ENCODE measurements around the gene MKS1. TPM values are rescaled to one million over a fixed set of nuclear protein-coding genes. Genes with fewer than 3 reads are reported as not detected.

MKS1 gene
- total and polyA plus RNA-seq, 2 donors (not counting 1 experiment from before 2014, with no cell fraction given): 8.7 to 17.8 TPM

DNA sequence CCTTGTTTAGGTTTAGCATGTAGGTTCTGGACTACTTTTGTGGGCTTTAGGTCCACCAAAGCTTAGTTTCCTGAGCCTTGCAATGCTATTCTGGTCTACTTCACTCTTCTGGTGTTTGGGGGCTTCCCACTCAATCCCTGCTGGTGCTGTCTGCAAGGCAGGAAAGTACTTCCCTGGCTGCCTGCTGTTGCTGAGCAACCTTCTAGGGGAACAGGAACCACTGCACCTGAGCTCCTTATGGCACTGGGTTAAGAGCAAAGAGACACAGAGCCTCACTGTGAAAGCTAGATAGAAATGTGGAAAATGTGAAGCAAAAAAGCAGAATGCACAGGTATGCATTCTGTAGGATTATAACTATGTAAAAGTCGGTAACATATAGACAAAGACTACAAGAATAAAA, 44.7 kb upstream of the MKS1 start:
- Histone ChIP-seq H3K4me1 (ENCODE audit: control insufficient read depth, extremely low read depth, insufficient read depth, low read length) (no peaks in the 10 kb centered on the region), H3K9ac (ENCODE audit: insufficient read depth, low read length) (no peak overlapping the region), H3K27ac (ENCODE audit: insufficient read depth, low read length) (no peak overlapping the region), H3K27me3 (ENCODE audit: control insufficient read depth, insufficient read depth, low read length) (peaks cover 2% of the 10 kb centered on the region), H3K4me2 (ENCODE audit: extremely low read depth, insufficient read depth, low read length) (no peak overlapping the region), H3K79me2 (ENCODE audit: control insufficient read depth, insufficient read depth, low read length) (no peaks in the 10 kb centered on the region), H3K4me3 (replicated peaks in 1 of 4; ENCODE audit: control extremely low read depth in 1 of 4, insufficient read depth in 1 of 4, low read depth in 3 of 4, low read length in 4 of 4) (no peak overlapping the region), H3K36me3 (ENCODE audit: control insufficient read depth, insufficient read depth, low read length) (no peaks in the 10 kb centered on the region), H4K20me1 (ENCODE audit: control insufficient read depth, extremely low read depth, insufficient read depth, low read length) (no peaks in the 10 kb centered on the region), H3K9me3 (ENCODE audit: control insufficient read depth, insufficient read depth, low read depth, low read length) (no peaks in the 10 kb centered on the region), H2AFZ (ENCODE audit: low read length) (no peak overlapping the region)
- no peak for TF ChIP-seq EZH2 (IDR thresholded peaks at IDR 0.05; ENCODE audit: low read length, missing control alignments)
- TF ChIP-seq, protein P1, sequence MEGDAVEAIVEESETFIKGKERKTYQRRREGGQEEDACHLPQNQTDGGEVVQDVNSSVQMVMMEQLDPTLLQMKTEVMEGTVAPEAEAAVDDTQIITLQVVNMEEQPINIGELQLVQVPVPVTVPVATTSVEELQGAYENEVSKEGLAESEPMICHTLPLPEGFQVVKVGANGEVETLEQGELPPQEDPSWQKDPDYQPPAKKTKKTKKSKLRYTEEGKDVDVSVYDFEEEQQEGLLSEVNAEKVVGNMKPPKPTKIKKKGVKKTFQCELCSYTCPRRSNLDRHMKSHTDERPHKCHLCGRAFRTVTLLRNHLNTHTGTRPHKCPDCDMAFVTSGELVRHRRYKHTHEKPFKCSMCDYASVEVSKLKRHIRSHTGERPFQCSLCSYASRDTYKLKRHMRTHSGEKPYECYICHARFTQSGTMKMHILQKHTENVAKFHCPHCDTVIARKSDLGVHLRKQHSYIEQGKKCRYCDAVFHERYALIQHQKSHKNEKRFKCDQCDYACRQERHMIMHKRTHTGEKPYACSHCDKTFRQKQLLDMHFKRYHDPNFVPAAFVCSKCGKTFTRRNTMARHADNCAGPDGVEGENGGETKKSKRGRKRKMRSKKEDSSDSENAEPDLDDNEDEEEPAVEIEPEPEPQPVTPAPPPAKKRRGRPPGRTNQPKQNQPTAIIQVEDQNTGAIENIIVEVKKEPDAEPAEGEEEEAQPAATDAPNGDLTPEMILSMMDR (conservative IDR thresholded peaks at IDR 0.05 in 1 of 2, IDR thresholded peaks at IDR 0.05 in 1 of 2; ENCODE audit: low read depth in 1 of 2, low read length in 2 of 2): no peak
- no peak for DNase-seq (ENCODE audit: low read depth in 2 of 2)

DNA sequence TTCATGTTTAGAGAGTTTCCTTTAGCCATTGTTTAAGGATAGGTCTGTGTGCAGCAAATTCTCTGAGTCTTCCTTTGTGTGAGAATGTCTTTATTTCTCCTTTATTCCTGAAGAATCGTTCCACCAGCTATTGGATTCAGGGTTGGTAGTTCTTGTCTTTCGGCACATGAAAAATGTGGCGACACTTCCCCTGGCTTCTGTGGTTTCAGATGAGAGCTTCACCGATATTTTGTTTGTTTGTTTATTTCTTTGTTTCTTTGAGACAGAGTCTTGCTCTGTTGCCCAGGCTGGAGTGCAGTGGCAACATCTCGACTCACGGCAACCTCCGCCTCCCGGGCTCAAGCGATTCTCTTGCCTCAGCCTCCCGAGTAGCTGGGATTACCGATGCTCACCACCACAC, 43.1 kb upstream of the MKS1 start:
- TF ChIP-seq, protein P1 (conservative IDR thresholded peaks at IDR 0.05 in 1 of 2, IDR thresholded peaks at IDR 0.05 in 1 of 2; ENCODE audit: low read depth in 1 of 2, low read length in 2 of 2): no peak
- Histone ChIP-seq H3K9ac (ENCODE audit: insufficient read depth, low read length) (no peak overlapping the region), H3K4me2 (ENCODE audit: extremely low read depth, insufficient read depth, low read length) (no peak overlapping the region), H3K27me3 (ENCODE audit: control insufficient read depth, insufficient read depth, low read length) (peaks cover 2% of the 10 kb centered on the region), H2AFZ (ENCODE audit: low read length) (no peak overlapping the region), H4K20me1 (ENCODE audit: control insufficient read depth, extremely low read depth, insufficient read depth, low read length) (no peaks in the 10 kb centered on the region), H3K79me2 (ENCODE audit: control insufficient read depth, insufficient read depth, low read length) (no peaks in the 10 kb centered on the region), H3K36me3 (ENCODE audit: control insufficient read depth, insufficient read depth, low read length) (no peaks in the 10 kb centered on the region), H3K4me3 (replicated peaks in 1 of 4; ENCODE audit: control extremely low read depth in 1 of 4, insufficient read depth in 1 of 4, low read depth in 3 of 4, low read length in 4 of 4) (no peak overlapping the region), H3K9me3 (ENCODE audit: control insufficient read depth, insufficient read depth, low read depth, low read length) (no peaks in the 10 kb centered on the region), H3K27ac (ENCODE audit: insufficient read depth, low read length) (no peak overlapping the region), H3K4me1 (ENCODE audit: control insufficient read depth, extremely low read depth, insufficient read depth, low read length) (no peaks in the 10 kb centered on the region)
- no peak for DNase-seq (ENCODE audit: low read depth in 2 of 2)

DNA sequence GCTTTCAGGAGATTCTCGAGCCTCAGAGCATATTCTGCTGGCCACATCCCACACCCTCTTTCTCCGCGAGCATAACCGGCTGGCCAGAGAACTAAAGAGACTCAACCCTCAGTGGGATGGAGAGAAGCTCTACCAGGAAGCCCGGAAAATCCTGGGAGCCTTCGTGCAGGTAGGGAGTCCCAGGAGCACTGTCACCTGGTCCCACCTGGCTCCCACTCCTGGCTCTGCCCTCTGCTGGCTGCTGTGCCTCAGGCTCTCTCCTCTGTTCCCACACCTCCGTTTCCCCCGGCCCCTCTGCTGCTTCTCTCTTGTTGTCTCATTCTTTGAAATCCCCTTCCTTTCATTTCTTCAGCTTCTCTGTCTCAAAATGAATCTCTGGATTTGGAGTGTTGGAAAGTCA, 35.7 kb upstream of the MKS1 start:
- Histone ChIP-seq H4K20me1 (ENCODE audit: control insufficient read depth, extremely low read depth, insufficient read depth, low read length) (no peaks in the 10 kb centered on the region), H3K9ac (ENCODE audit: insufficient read depth, low read length) (no peak overlapping the region), H3K79me2 (ENCODE audit: control insufficient read depth, insufficient read depth, low read length) (no peaks in the 10 kb centered on the region), H3K36me3 (ENCODE audit: control insufficient read depth, insufficient read depth, low read length) (no peaks in the 10 kb centered on the region), H3K9me3 (ENCODE audit: control insufficient read depth, insufficient read depth, low read depth, low read length) (no peaks in the 10 kb centered on the region), H2AFZ (ENCODE audit: low read length) (no peak overlapping the region), H3K4me2 (ENCODE audit: extremely low read depth, insufficient read depth, low read length) (no peak overlapping the region), H3K27me3 (ENCODE audit: control insufficient read depth, insufficient read depth, low read length) (peaks cover 12% of the 10 kb centered on the region), H3K4me1 (ENCODE audit: control insufficient read depth, extremely low read depth, insufficient read depth, low read length) (no peaks in the 10 kb centered on the region), H3K4me3 (replicated peaks in 1 of 4; ENCODE audit: control extremely low read depth in 1 of 4, insufficient read depth in 1 of 4, low read depth in 3 of 4, low read length in 4 of 4) (no peak overlapping the region), H3K27ac (ENCODE audit: insufficient read depth, low read length) (no peak overlapping the region)
- no peak for DNase-seq (ENCODE audit: low read depth in 2 of 2)
- TF ChIP-seq, protein P1 (conservative IDR thresholded peaks at IDR 0.05 in 1 of 2, IDR thresholded peaks at IDR 0.05 in 1 of 2; ENCODE audit: low read depth in 1 of 2, low read length in 2 of 2): no peak
- TF ChIP-seq EZH2 (IDR thresholded peaks at IDR 0.05; ENCODE audit: low read length, missing control alignments): no peak
